H7 (cell line): ENCODE data around the gene TASL. TPM values are rescaled to one million over a fixed set of nuclear protein-coding genes. Genes with fewer than 3 reads are reported as not detected.
"Not testable (repeated sequence)": the region's sequence is repeated elsewhere in the genome, so short reads cannot be mapped to it uniquely, and the experiment has no call there.

Source experiments
- DNase-seq: peaks from one replicate; pipeline ENCODE4 v3.0.0; 2012
- H3K27me3 ChIP-seq: 2 replicates; pipeline ENCODE4 v1.6.0; 2011; ENCODE audit warnings: mild to moderate bottlenecking, low read length; ENCODE audit not compliant: control insufficient read depth, insufficient read depth
- H3K36me3 ChIP-seq: replicated peaks from 2 replicates; pipeline ENCODE4 v1.5.1; 2011; ENCODE audit warnings: low read length; ENCODE audit not compliant: control insufficient read depth, insufficient read depth
- H3K4me3 ChIP-seq: 2 replicates; pipeline ENCODE4 v1.5.1; 2011; ENCODE audit warnings: low read depth, mild to moderate bottlenecking, control low read depth, low read length, moderate library complexity; ENCODE audit not compliant: insufficient read depth
- total RNA-seq: library from RNA; depleted of rRNA; stranded (reverse); fragments of >200 nt; shearing (Covaris generic); gene quantifications from 2 replicates; pipeline ENCODE4 v1.2.3, GENCODE V29; 2014

The TASL gene
- total RNA-seq, 1 experiment from 2014 or later, result not detected

- H3K4me3 ChIP-seq, result no peak overlapping the region
- no peaks in the 10 kb centered on the region for H3K27me3 ChIP-seq
- no peak for DNase-seq
- H3K36me3 ChIP-seq, result no peaks in the 10 kb centered on the region
Observed at GRCh38 chrX:30593440-30594200, 16.1 kb upstream of the TASL start.

- Histone ChIP-seq H3K4me3 (no peak overlapping the region), H3K36me3 (no peaks in the 10 kb centered on the region), H3K27me3 (no peaks in the 10 kb centered on the region)
- no peak for DNase-seq
Observed at GRCh38 chrX:30592831-30593230, 15.3 kb upstream of the TASL start.

- Histone ChIP-seq H3K4me3 (no peak overlapping the region), H3K36me3 (no peaks in the 10 kb centered on the region), H3K27me3 (no peaks in the 10 kb centered on the region)
- DNase-seq, result no peak
Observed at GRCh38 chrX:30590368-30590767, 12.8 kb upstream of the TASL start.

GRCh38 chrX:30589146-30589888 is 11.8 kb upstream of the TASL start:
- Histone ChIP-seq H3K4me3 (no peak overlapping the region), H3K27me3 (no peaks in the 10 kb centered on the region), H3K36me3 (no peaks in the 10 kb centered on the region)
- no peak for DNase-seq

- Histone ChIP-seq H3K27me3 (no peaks in the 10 kb centered on the region), H3K4me3 (no peak overlapping the region), H3K36me3 (no peaks in the 10 kb centered on the region)
- DNase-seq, result no peak
Observed at GRCh38 chrX:30586516-30586915, 8.9 kb upstream of the TASL start.

GRCh38 chrX:30582664-30583063 is 5.1 kb upstream of the TASL start:
- H3K27me3 ChIP-seq, result no peaks in the 10 kb centered on the region
- H3K36me3 ChIP-seq, result no peaks in the 10 kb centered on the region
- DNase-seq, result no peak
- H3K4me3 ChIP-seq, result no peak overlapping the region

- Histone ChIP-seq H3K36me3 (no peaks in the 10 kb centered on the region), H3K27me3 (no peaks in the 10 kb centered on the region), H3K4me3 (no peak overlapping the region)
- DNase-seq, result no peak
Observed at GRCh38 chrX:30580641-30581040, 3.1 kb upstream of the TASL start.

- no peak overlapping the region for H3K4me3 ChIP-seq
- DNase-seq, result no peak
Observed at GRCh38 chrX:30576881-30577280, 685 bp downstream of the TASL start.

GRCh38 chrX:30573125-30573524 is 4.4 kb downstream of the TASL start:
- Histone ChIP-seq H3K4me3 (no peak overlapping the region), H3K36me3 (no peaks in the 10 kb centered on the region), H3K27me3 (no peaks in the 10 kb centered on the region)
- no peak for DNase-seq

More at GRCh38 chrX:30576881-30577280, 685 bp downstream of the TASL start:
- Histone ChIP-seq H3K36me3 (no peaks in the 10 kb centered on the region), H3K27me3 (no peaks in the 10 kb centered on the region)

- Histone ChIP-seq H3K4me3 (no peak overlapping the region), H3K36me3 (no peaks in the 10 kb centered on the region), H3K27me3 (no peaks in the 10 kb centered on the region)
- no peak for DNase-seq
Observed at GRCh38 chrX:30572678-30573077, 4.9 kb downstream of the TASL start.

GRCh38 chrX:30572004-30572403 is 5.6 kb downstream of the TASL start:
- H3K27me3 ChIP-seq, result no peaks in the 10 kb centered on the region
- no peak overlapping the region for H3K4me3 ChIP-seq
- no peaks in the 10 kb centered on the region for H3K36me3 ChIP-seq
- DNase-seq, result no peak

- Histone ChIP-seq H3K27me3 (no peaks in the 10 kb centered on the region), H3K36me3 (no peaks in the 10 kb centered on the region), H3K4me3 (no peak overlapping the region)
- no peak for DNase-seq
Observed at GRCh38 chrX:30570505-30570904, 7.1 kb downstream of the TASL start.

- no peak for DNase-seq
- Histone ChIP-seq H3K36me3 (no peaks in the 10 kb centered on the region), H3K4me3 (no peak overlapping the region), H3K27me3 (no peaks in the 10 kb centered on the region)
Observed at GRCh38 chrX:30568136-30568535, 9.4 kb downstream of the TASL start.

GRCh38 chrX:30563070-30563469 is 14.5 kb downstream of the TASL start:
- not testable (repeated sequence) for H3K4me3 ChIP-seq, DNase-seq, H3K36me3 ChIP-seq

GRCh38 chrX:30561191-30561590 is 16.4 kb downstream of the TASL start:
- H3K27me3 ChIP-seq, result no peaks in the 10 kb centered on the region
- no peaks in the 10 kb centered on the region for H3K36me3 ChIP-seq

More at GRCh38 chrX:30563070-30563469, 14.5 kb downstream of the TASL start:
- not testable (repeated sequence) for H3K27me3 ChIP-seq

More at GRCh38 chrX:30561191-30561590, 16.4 kb downstream of the TASL start:
- DNase-seq, result no peak
- no peak overlapping the region for H3K4me3 ChIP-seq
